Uterus (tissue), 2 donors: Measurements from ENCODE around the gene ERVFRD-1.
"Not testable (repeated sequence)": the region's sequence is repeated elsewhere in the genome, so short reads cannot be mapped to it uniquely, and the experiment has no call there.

Source experiments
- CTCF ChIP-seq, 4 experiments: fragments of 200-600 bp in 2 of 4; fragments of 450-650 bp in 2 of 4; sonication (generic) in 2 of 4; IDR thresholded peaks; one replicate each; pipeline ENCODE4 v1.5.1; 2016 to 2019; ENCODE audit warnings: antibody characterized with exemption in 4 of 4, mild to moderate bottlenecking in 2 of 4, moderate library complexity in 1 of 4
- POLR2A ChIP-seq, 2 donors: fragments of 450-650 bp; IDR thresholded peaks; one replicate each; pipeline ENCODE4 v1.6.1; 2016; ENCODE audit warnings: antibody characterized with exemption in 2 of 2, mild to moderate bottlenecking in 1 of 2, moderate library complexity in 1 of 2

- TF ChIP-seq CTCF, POLR2A (IDR thresholded peaks at IDR 0.05): not testable (repeated sequence)
Measured at GRCh38 chr6:11115808-11116536, 4.4 kb upstream of the ERVFRD-1 start.
